GM21360 (cell line): ENCODE data around the gene HLA-DQB2.
"Not testable (repeated sequence)": the region's sequence is repeated elsewhere in the genome, so short reads cannot be mapped to it uniquely, and the experiment has no call there.

Source experiments
- ATAC-seq: cut with Tn5 transposase; IDR thresholded peaks from one replicate; pipeline ENCODE4 v1.9.1; 2021; ENCODE audit warnings: mild to moderate bottlenecking, moderate library complexity; ENCODE audit not compliant: unreplicated experiment

The HLA-DQB2 gene

DNA sequence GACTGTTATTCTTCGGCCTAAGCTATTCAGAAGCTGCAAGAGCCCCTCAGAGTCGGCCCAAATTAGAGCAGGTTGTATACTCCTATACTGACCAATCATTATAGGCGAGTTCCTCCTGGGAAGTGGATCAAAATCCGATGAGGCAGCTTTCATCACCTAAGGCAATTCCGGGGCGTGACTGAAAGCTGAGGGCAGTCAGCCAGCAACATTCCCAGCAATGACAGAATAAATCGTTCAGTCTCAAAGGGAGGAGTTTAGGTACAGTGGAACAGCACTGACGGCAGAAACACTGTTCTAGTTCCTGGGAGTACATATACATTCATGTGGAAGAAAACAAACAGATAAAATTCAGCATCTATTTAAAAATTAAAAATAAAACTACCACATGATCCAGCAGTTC lies 10.8 kb downstream of the HLA-DQB2 start:
- no peak for ATAC-seq

DNA sequence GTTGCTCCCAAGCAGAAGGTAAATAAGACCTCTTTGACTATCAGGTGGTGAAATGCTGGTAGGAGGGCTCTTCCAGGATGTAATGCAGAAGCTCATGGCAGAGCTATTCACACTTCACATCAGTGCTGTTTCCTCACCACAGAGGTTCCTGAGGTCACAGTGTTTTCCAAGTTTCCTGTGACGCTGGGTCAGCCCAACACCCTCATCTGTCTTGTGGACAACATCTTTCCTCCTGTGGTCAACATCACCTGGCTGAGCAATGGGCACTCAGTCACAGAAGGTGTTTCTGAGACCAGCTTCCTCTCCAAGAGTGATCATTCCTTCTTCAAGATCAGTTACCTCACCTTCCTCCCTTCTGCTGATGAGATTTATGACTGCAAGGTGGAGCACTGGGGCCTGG lies 17.7 kb downstream of the HLA-DQB2 start:
- not testable (repeated sequence) for ATAC-seq

DNA sequence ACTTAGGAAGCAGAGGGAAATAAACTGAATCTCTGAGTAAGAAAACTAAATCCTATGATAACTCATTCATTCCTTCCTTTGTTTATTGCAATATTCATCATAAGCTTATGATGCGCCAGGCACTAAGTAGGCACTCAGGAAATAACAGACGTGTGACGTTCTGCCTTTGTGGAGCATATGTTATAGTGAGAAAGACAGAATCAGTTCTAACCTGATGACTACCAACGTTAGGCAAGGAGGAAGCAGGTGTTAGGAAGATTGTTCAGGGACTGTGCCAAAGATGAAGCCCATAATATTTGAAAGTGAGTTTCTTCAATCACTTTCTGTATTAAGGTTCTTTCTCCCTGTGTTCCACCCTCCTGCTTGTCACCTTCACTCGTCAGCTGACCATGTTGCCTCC lies 18.6 kb downstream of the HLA-DQB2 start:
- no peak for ATAC-seq

DNA sequence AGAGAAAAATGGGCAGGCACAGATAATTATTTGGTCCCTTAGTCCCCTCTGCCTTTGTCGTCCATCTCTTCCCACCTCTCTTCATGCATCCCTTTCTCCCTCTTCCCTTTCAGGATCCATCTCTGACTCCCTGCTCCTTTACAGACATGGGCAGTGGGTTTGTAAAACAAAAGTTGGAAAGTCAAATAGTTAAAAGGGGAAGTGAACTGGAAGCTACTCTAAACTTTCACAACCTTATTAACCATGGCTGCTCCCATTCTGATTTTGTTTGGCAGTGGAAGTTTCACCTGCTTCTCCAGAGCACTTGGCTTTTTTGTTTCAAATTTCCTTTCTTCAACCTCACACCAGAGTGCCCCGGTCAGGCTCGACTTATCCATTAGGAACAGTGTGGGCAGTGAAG lies 21.0 kb downstream of the HLA-DQB2 start:
- no peak for ATAC-seq

DNA sequence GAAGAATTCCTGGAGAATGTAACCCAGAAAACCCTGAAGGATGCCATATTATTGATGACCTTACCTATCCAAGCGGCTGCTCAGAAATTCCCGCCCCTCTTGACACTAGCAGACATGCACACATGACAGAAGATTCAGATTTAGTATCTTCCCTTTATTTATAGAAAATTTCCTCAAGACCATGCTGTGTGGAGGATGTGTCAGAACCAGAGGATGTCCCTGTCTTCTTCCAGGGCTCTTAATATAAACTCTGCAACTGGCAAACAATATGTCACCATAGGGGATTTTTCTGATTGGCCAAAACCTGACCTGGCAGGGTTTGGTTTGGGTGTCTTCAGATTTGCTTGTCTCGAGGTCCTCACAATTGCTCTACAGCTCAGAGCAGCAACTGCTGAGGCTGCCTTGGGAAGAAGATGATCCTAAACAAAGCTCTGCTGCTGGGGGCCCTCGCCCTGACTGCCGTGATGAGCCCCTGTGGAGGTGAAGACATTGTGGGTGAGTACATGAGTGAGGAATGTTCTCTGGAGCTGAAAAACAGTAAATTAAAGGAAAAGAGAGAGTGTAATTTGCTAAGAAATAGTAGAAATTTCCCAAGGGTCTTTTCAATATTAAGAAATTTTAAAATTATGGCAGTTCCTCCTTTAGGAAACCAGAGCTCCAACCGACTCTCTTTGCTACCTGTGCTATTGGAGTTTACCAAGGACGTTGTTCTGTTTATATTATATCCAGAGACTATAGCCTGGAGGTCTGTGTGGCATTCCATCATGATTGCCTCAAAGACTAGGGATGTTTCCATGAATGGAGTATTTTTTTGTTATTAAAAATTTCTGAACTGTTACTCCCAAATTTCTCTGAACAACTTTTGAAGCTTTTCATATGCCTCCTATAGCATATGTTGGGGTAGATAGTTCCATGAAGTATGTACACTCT lies 22.0 kb downstream of the HLA-DQB2 start, which contains the start of gene HLA-DQA2:
Gene HLA-DQA2 (plus strand): TSS at position 361 of the 930 bp plus-strand sequence. CDS start 53 bp downstream, at position 414.
- no peak for ATAC-seq

DNA sequence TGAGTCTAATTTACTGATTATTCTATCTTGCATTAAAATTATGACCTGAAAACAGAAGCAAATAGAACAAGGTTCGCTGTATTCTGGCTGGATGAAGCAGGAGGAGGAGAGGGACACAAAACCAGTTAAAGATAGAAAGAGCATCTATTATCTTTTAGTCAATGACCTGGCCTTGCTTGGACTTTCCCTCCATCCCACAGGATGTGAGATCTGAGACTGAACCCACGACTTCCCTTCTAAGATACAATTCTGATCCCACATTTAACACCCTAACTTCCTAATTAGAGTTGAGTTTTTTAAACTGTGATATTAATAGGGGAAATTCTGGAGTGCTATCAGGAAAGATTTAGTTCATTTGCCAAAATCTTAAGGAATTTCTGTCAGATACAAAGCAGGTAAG lies 25.2 kb downstream of the HLA-DQB2 start:
- ATAC-seq, result no peak

DNA sequence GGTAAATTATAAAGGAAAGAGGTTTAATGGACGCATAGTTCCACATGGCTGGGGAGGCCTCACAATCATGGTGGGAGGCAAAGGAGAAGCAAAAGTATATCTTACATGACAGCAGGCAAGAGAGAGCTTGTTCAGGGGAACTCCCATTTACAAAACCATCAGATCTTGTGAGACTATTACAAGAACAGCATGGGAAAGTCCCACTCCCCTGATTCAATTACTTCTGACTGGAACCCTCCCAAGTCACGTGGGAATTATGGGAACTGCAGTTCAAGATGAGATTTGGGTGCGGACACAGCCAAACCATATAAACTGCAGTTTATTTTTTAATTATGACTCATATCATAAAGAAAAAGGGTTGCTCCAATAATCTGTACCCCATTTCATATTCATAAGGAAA lies 44.5 kb downstream of the HLA-DQB2 start:
- ATAC-seq, result no peak

DNA sequence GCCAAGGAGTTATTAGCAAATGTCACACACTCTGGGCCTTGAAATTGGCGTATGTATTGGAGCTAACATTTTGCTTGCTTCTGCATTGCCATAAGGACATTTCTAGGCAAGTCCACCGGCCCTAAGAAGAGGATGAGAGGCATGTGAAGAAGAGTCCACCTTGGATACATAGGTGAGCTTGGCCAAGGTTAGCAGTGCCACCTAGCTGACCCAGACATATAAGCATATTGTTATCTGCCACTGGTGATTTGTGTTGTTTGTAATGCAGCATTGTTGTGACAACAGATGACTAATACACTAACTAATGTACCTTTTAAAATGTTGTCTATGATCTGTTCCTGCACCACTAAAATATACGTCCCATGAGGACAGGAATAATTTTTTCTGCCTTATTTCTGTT lies 46.9 kb downstream of the HLA-DQB2 start:
- no peak for ATAC-seq

DNA sequence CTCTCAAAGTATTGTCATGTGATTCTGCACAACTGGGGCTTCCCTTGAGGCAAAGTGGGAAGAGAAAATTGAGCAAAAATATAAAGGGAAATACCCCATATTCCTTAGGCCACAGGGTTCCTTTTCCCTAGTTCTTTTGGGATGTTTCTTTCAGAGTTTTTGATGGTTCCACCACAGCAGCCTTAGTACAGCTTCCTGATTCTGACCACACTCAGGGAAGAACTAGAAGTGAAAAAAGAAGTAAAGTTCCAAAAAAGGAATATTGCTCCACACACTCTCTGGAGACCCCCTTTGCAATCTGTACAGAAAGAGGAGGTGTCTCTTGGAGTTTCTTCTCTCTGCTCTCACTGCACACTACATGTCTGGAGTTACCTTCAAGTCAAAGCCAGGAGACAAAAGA lies 50.1 kb downstream of the HLA-DQB2 start:
- ATAC-seq, result no peak

DNA sequence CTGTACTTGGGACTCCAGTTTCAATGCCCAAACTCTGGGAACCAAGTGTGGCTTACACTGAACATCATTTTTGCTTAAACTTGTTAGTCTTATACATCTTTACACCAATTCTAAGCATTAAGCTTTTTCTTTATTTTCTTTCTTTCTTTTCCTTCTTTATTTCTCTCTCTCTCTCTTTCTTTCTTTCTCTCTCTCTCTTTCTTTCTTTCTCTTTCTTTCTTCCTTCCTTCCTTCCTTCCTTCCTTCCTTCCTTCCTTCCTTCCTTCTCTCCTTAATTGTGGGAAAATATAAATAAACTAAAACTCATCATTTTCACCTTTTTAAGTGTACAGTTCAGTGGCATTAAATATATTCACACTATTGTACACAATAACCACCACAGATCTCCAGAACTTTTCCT lies 53.7 kb downstream of the HLA-DQB2 start:
- no peak for ATAC-seq
